Measurements from ENCODE around the gene MAPRE3. TPM values are rescaled to one million over a fixed set of nuclear protein-coding genes. Genes with fewer than 3 reads are reported as not detected.

MAPRE3 gene
- total RNA-seq, 1 experiment from 2014 or later: 11.6 TPM

- TF ChIP-seq CTCF (IDR thresholded peaks at IDR 0.05): no peak
- TF ChIP-seq SIN3A (IDR thresholded peaks at IDR 0.05; ENCODE audit: borderline replicate concordance, insufficient read depth, low read depth, low read length): no peak
- no peak for TF ChIP-seq POLR2AphosphoS5 (IDR thresholded peaks at IDR 0.05; ENCODE audit: low read depth, low read length)
- no peak for TF ChIP-seq REST (IDR thresholded peaks at IDR 0.05; ENCODE audit: insufficient read depth in 1 of 2, low read depth in 2 of 2, low read length in 1 of 2)
- DNase-seq (ENCODE audit: low read depth, low spot score): no peak
- no TSS peak for BruUV-seq (replicated peaks)
- 0 out of 2 replicates have a peak, but pooled peaks have one; percentile 19 for ATAC-seq
- in situ Hi-C loops (cut with HindIII; ENCODE audit: low pct_unique_long_range_greater_than_20kb, low sequenced_read_pairs) (no loop called here), intact Hi-C loops (cut with micrococcal nuclease; ENCODE audit: unreplicated experiment) (no loop called here)
- Histone ChIP-seq H3K9me3 (ENCODE audit: control insufficient read depth, insufficient read depth, low read depth, low read length) (no peaks in the 10 kb centered on the region), H3K27ac (ENCODE audit: low read length) (no peak overlapping the region), H3K4me1 (ENCODE audit: control insufficient read depth, insufficient read depth, low read length) (no peaks in the 10 kb centered on the region), H3K27me3 (ENCODE audit: control insufficient read depth, insufficient read depth, low read length) (no peaks in the 10 kb centered on the region; the same call in 1 of the 2 replicates), H3K36me3 (ENCODE audit: control insufficient read depth, insufficient read depth, low read length) (no peaks in the 10 kb centered on the region), H3K4me3 (ENCODE audit: low read depth in 2 of 2, low read length in 2 of 2) (no peak overlapping the region)
- ChIA-PET POLR2A (no interaction called here), CTCF (no interaction called here)
Observed at GRCh38 chr2:26925100-26925791, 45.2 kb upstream of the MAPRE3 start.

GRCh38 chr2:26927221-26927620 lies 43.2 kb upstream of the MAPRE3 start:
- ATAC-seq (no peak), DNase-seq (ENCODE audit: low read depth, low spot score) (no peak)
- ChIA-PET CTCF (interaction anchor here (0.7 kb wide), 1 partner anchor 81 kb away, joined by 3 read pairs; no protein-coding TSS in a partner anchor), POLR2A (interaction anchor here (0.6 kb wide), 1 partner anchor 1457 kb away, joined by 5 read pairs; no protein-coding TSS in a partner anchor)
- in situ Hi-C loops (cut with HindIII; ENCODE audit: low pct_unique_long_range_greater_than_20kb, low sequenced_read_pairs): no loop called here
- TF ChIP-seq POLR2AphosphoS5 (IDR thresholded peaks at IDR 0.05; ENCODE audit: low read depth, low read length): no peak
- TF ChIP-seq SIN3A (IDR thresholded peaks at IDR 0.05; ENCODE audit: borderline replicate concordance, insufficient read depth, low read depth, low read length): no peak
- no peaks in the 10 kb centered on the region; the same call in 1 of the 2 replicates for H3K27me3 ChIP-seq (ENCODE audit: control insufficient read depth, insufficient read depth, low read length)
- H3K9me3 ChIP-seq (ENCODE audit: control insufficient read depth, insufficient read depth, low read depth, low read length): no peaks in the 10 kb centered on the region
- intact Hi-C loops (cut with micrococcal nuclease; ENCODE audit: unreplicated experiment): no loop called here
- no peak overlapping the region for H3K27ac ChIP-seq (ENCODE audit: low read length)
- BruUV-seq (replicated peaks): no TSS peak
- H3K4me1 ChIP-seq (ENCODE audit: control insufficient read depth, insufficient read depth, low read length): no peaks in the 10 kb centered on the region
- no peak overlapping the region for H3K4me3 ChIP-seq (ENCODE audit: low read depth in 2 of 2, low read length in 2 of 2)
- H3K36me3 ChIP-seq (ENCODE audit: control insufficient read depth, insufficient read depth, low read length): no peaks in the 10 kb centered on the region

- H3K36me3 ChIP-seq (ENCODE audit: control insufficient read depth, insufficient read depth, low read length): no peaks in the 10 kb centered on the region
- in situ Hi-C loops (cut with HindIII; ENCODE audit: low pct_unique_long_range_greater_than_20kb, low sequenced_read_pairs): no loop called here
- H3K4me1 ChIP-seq (ENCODE audit: control insufficient read depth, insufficient read depth, low read length): no peaks in the 10 kb centered on the region
- H3K27me3 ChIP-seq (ENCODE audit: control insufficient read depth, insufficient read depth, low read length): no peaks in the 10 kb centered on the region; the same call in 1 of the 2 replicates
- intact Hi-C loops (cut with micrococcal nuclease; ENCODE audit: unreplicated experiment): no loop called here
- ATAC-seq: no peak
- no peak overlapping the region for H3K27ac ChIP-seq (ENCODE audit: low read length)
- POLR2A ChIA-PET: no interaction called here
- TF ChIP-seq SIN3A (IDR thresholded peaks at IDR 0.05; ENCODE audit: borderline replicate concordance, insufficient read depth, low read depth, low read length) (no peak), REST (IDR thresholded peaks at IDR 0.05; ENCODE audit: insufficient read depth in 1 of 2, low read depth in 2 of 2, low read length in 1 of 2) (no peak), TCF7L2 (IDR thresholded peaks at IDR 0.05; ENCODE audit: low read depth, low read length) (no peak)
- no TSS peak for BruUV-seq (replicated peaks)
- CTCF ChIA-PET: no interaction called here
- no peaks in the 10 kb centered on the region for H3K9me3 ChIP-seq (ENCODE audit: control insufficient read depth, insufficient read depth, low read depth, low read length)
- H3K4me3 ChIP-seq (ENCODE audit: low read depth in 2 of 2, low read length in 2 of 2): no peak overlapping the region
- DNase-seq (ENCODE audit: low read depth, low spot score): no peak
Observed at GRCh38 chr2:26932974-26933373, 37.5 kb upstream of the MAPRE3 start.
